K562 (cell line): ENCODE data around the gene MYH3. TPM values are rescaled to one million over a fixed set of nuclear protein-coding genes. Genes with fewer than 3 reads are reported as not detected.

Experiments used
- ATAC-seq: fragments of 200-7000 bp; cut with Tn5 transposase; 3 replicates; pipeline ENCODE4 v1.9.1; 2020; ENCODE audit warnings: moderate library complexity
- BruUV-seq: library from RNA; stranded (reverse); fragments of 400-500 nt; replicated peaks from 2 replicates; lab custom pipeline; 2021; lab: Mats Ljungman, UMichigan
- CTCF ChIA-PET: fragments of 300-600 bp; formaldehyde crosslinking; extraction: SDS; loops from one replicate; lab custom pipeline; 2021; ENCODE audit warnings: low intra/inter-chr PET ratio; lab: Yijun Ruan, JAX
- POLR2A ChIA-PET: fragments of 300-600, 350-650 bp; sonication (Branson Sonifier 250); formaldehyde crosslinking; extraction: SDS; loops from one replicate; lab custom pipeline; 2021; ENCODE audit warnings: antibody characterized with exemption, inconsistent platforms; lab: Yijun Ruan, JAX
- DNase-seq, 4 experiments: peaks; one replicate each; pipeline versions ENCODE4 v3.0.0 to v3.0.0-alpha.2; 2011 to 2018; ENCODE audit warnings: low spot score in 3 of 4, mixed read lengths in 3 of 4; ENCODE audit errors: extremely low read depth in 1 of 4
- FAIRE-seq: peaks from 2 replicates; lab custom pipeline; 2011; peaks lifted over from hg19 to GRCh38; lab: Jason Lieb, UNC
- H2AFZ ChIP-seq: 2 replicates; pipeline ENCODE4 v1.6.0; 2011; ENCODE audit warnings: low read depth, low read length, control low read depth, inconsistent platforms
- H3K27ac ChIP-seq: fragments of 200-600 bp; 3 replicates; pipeline ENCODE4 v1.8.0; 2011; ENCODE audit warnings: low read depth, mild to moderate bottlenecking, control low read depth, inconsistent platforms, low read length, moderate library complexity, mixed read lengths; ENCODE audit errors: extremely low read depth
- H3K27me3 ChIP-seq, 2 experiments: fragments of 300-600 bp in 1 of 2; 2 replicates in 1 of 2; 3 replicates in 1 of 2; pipeline versions ENCODE4 v1.6.0 to v1.8.0; 2011; ENCODE audit warnings: inconsistent platforms in 2 of 2, low read length in 2 of 2, mild to moderate bottlenecking in 1 of 2, mixed read lengths in 1 of 2, moderate library complexity in 1 of 2; ENCODE audit not compliant: control insufficient read depth in 2 of 2, insufficient read depth in 2 of 2
- H3K36me3 ChIP-seq: fragments of 300-600 bp; 3 replicates; pipeline ENCODE4 v1.8.0; 2011; ENCODE audit warnings: mild to moderate bottlenecking, low read length, inconsistent platforms; ENCODE audit not compliant: control insufficient read depth, insufficient read depth
- H3K4me1 ChIP-seq, 2 experiments: fragments of 200-600 bp in 1 of 2; replicated peaks in 1 of 2; 2 replicates in 1 of 2; 3 replicates in 1 of 2; pipeline versions ENCODE4 v1.5.1 to v1.8.0; 2011; ENCODE audit warnings: inconsistent platforms in 2 of 2, low read length in 2 of 2, mild to moderate bottlenecking in 1 of 2, mixed read lengths in 1 of 2, moderate library complexity in 1 of 2; ENCODE audit not compliant: control insufficient read depth in 2 of 2, insufficient read depth in 2 of 2
- H3K4me2 ChIP-seq: 2 replicates; pipeline ENCODE4 v1.6.1; 2011; ENCODE audit warnings: low read length, control low read depth, inconsistent platforms, mixed read lengths; ENCODE audit not compliant: insufficient read depth
- H3K4me3 ChIP-seq: fragments of 200-600 bp; sonication (generic), shearing (Covaris generic); 2 replicates; pipeline ENCODE4 v1.5.1; 2016; ENCODE audit warnings: control low read depth, inconsistent platforms
- H3K79me2 ChIP-seq: fragments of 200-600 bp; 3 replicates; pipeline ENCODE4 v1.8.0; 2011; ENCODE audit warnings: low read length, inconsistent platforms; ENCODE audit not compliant: control insufficient read depth, insufficient read depth
- H3K9ac ChIP-seq, 2 experiments: 2 replicates each; pipeline versions ENCODE4 v1.6.0 to v1.6.1; 2011; ENCODE audit warnings: low read depth in 2 of 2, low read length in 2 of 2, control low read depth in 1 of 2, inconsistent platforms in 1 of 2, mild to moderate bottlenecking in 1 of 2, mixed read lengths in 1 of 2; ENCODE audit not compliant: insufficient read depth in 1 of 2
- H3K9me1 ChIP-seq: one replicate; pipeline ENCODE4 v1.6.0; 2011; ENCODE audit warnings: inconsistent platforms, mild to moderate bottlenecking, low read length, moderate library complexity; ENCODE audit not compliant: control insufficient read depth, insufficient read depth
- H3K9me3 ChIP-seq: replicated peaks from 2 replicates; pipeline ENCODE4 v1.5.1; 2011; ENCODE audit warnings: low read depth, low read length, inconsistent platforms; ENCODE audit not compliant: control insufficient read depth, insufficient read depth
- H4K20me1 ChIP-seq: replicated peaks from 2 replicates; pipeline ENCODE4 v1.6.1; 2011; ENCODE audit warnings: low read length, inconsistent platforms, mixed read lengths; ENCODE audit not compliant: control insufficient read depth, insufficient read depth
- CLOCK ChIP-seq: fragments of 250-450 bp; sonication (Bioruptor Pico); IDR thresholded peaks from 2 replicates; pipeline ENCODE4 v1.4.0; 2020; ENCODE audit warnings: mild to moderate bottlenecking, moderate library complexity, borderline replicate concordance
- ZNF512 ChIP-seq: IDR thresholded peaks from 2 replicates; pipeline ENCODE4 v1.6.1; 2016; ENCODE audit warnings: missing genetic modification characterization, missing compliant biosample characterization
- WGBS: fragments of 100-300 bp; shearing (Covaris generic); methylation state at CpG from one replicate; pipeline ENCODE4 v1.1.6; 2016; ENCODE audit warnings: low coverage, mixed read lengths; ENCODE audit not compliant: insufficient coverage; ENCODE audit errors: missing lambda C conversion rate; 5-methylcytosine and 5-hydroxymethylcytosine counted together
- in situ Hi-C: fragments of 300-500 bp; cut with MboI; formaldehyde crosslinking; loops from 4 replicates; pipeline ENCODE4 v1.15.0; 2018; ENCODE audit warnings: inconsistent platforms, mixed read lengths
- intact Hi-C: fragments of 100-400 bp; cut with micrococcal nuclease; formaldehyde crosslinking; loops from 2 replicates; pipeline ENCODE4 v1.14.2; 2022
- polyA plus RNA-seq, 8 experiments: library from polyadenylated mRNA; depleted of rRNA in 4 of 8; stranded (reverse) in 5 of 8; unstranded in 3 of 8; fragments of >200 nt; fragmentation: Nextera tagmentation in 2 of 8; fragmentation: Illumina TruSeq in 1 of 8; extraction: Ambion mirVana in 2 of 8; extraction: Trizol in 1 of 8; gene quantifications; 2 replicates each; pipeline versions ENCODE4 v1.2.1 to v1.2.3, GENCODE V29; 2011 to 2014; ENCODE audit warnings: inconsistent platforms in 1 of 8, missing spikeins in 1 of 8
- total RNA-seq, 7 experiments: library from RNA; depleted of rRNA in 6 of 7; stranded (reverse); fragments of >200 nt in 6 of 7; fragmentation: Illumina TruSeq in 2 of 7; extraction: Trizol in 2 of 7; gene quantifications; 2 replicates each; pipeline versions ENCODE4 v1.2.1 to v1.2.3, GENCODE V29; 2011 to 2021; ENCODE audit warnings: low replicate concordance in 1 of 7

The MYH3 gene
- total and polyA plus RNA-seq, 9 of the 15 experiments (the other 6 are each of a cell fraction or from before 2014, with no cell fraction given): 0.24 to 0.75 (median 0.40) TPM; not detected in 1

GRCh38 chr17:10653987-10654386, 3.1 kb downstream of the MYH3 start:
- in situ Hi-C loops: no loop called here
- Histone ChIP-seq H3K9me3 (no peaks in the 10 kb centered on the region), H3K4me2 (no peak overlapping the region), H4K20me1 (no peaks in the 10 kb centered on the region), H3K27me3 (peaks cover 0 to 20% of the 10 kb centered on the region in 2 experiments; a peak in 2 of 5 replicates), H3K79me2 (no peaks in the 10 kb centered on the region), H3K4me3 (no peak overlapping the region), H3K9me1 (no peaks in the 10 kb centered on the region), H3K36me3 (no peaks in the 10 kb centered on the region), H2AFZ (no peak overlapping the region), H3K27ac (no peak overlapping the region), H3K9ac (no peak overlapping the region), H3K4me1 (no peaks in the 10 kb centered on the region)
- intact Hi-C loops: no loop called here
- FAIRE-seq (no peak), DNase-seq (no peak), ATAC-seq (no peak)
- TF ChIP-seq ZNF512 (peak; percentile 62), CLOCK (CRISPR knock-in tag) (no peak)
- ChIA-PET CTCF (no interaction called here), POLR2A (no interaction called here)
- BruUV-seq: no TSS peak
- WGBS: 0% methylated on average over 3 of the region's 5 CpGs
